OCI-M2 (cell line): ENCODE data around the gene INPP5F.

Source experiments
- DNase-seq: peaks from one replicate; lab custom pipeline; 2025; ENCODE audit not compliant: unreplicated experiment; lab: John Stamatoyannopoulos, UW

Gene INPP5F, protein sequence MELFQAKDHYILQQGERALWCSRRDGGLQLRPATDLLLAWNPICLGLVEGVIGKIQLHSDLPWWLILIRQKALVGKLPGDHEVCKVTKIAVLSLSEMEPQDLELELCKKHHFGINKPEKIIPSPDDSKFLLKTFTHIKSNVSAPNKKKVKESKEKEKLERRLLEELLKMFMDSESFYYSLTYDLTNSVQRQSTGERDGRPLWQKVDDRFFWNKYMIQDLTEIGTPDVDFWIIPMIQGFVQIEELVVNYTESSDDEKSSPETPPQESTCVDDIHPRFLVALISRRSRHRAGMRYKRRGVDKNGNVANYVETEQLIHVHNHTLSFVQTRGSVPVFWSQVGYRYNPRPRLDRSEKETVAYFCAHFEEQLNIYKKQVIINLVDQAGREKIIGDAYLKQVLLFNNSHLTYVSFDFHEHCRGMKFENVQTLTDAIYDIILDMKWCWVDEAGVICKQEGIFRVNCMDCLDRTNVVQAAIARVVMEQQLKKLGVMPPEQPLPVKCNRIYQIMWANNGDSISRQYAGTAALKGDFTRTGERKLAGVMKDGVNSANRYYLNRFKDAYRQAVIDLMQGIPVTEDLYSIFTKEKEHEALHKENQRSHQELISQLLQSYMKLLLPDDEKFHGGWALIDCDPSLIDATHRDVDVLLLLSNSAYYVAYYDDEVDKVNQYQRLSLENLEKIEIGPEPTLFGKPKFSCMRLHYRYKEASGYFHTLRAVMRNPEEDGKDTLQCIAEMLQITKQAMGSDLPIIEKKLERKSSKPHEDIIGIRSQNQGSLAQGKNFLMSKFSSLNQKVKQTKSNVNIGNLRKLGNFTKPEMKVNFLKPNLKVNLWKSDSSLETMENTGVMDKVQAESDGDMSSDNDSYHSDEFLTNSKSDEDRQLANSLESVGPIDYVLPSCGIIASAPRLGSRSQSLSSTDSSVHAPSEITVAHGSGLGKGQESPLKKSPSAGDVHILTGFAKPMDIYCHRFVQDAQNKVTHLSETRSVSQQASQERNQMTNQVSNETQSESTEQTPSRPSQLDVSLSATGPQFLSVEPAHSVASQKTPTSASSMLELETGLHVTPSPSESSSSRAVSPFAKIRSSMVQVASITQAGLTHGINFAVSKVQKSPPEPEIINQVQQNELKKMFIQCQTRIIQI

DNA sequence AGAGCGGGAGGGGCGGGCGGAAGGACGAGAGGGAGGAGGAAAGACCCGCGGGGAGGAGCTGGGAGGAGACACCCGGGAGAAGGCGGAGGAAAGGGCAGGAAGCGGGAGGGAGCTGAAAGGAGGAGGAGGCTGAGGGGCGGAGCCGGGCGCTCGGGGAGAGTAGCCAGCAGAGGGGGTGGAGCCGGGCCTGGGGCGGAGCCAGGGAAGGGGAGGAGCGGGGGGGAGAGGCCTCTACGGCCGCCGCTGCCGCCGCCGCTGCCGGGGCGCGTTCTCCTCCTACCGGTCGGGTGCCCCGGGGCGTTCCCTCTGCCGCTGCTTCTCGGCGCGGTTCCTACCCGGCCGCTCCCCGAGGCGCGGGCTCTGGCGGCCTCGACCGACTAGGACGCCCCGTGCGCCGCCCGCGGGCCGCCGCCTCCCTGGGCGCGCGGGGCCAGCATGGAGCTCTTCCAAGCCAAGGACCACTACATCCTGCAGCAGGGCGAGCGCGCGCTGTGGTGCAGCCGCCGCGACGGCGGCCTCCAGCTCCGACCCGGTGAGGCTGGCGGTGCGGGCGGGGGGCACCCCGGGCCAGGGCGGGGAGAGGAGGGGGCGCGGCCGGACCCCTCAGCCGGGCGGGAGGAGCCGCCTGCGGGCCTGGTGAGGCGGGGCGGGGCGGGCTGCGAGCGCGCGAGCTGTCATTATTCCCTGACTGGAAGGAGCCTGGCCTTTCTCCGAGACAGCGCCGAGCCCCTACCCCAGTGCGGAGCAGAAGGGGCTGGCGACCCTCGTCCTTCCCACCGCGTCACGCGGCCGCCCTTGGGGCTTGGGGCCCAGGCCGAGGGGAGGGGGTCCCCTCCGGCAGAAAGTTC, at the start of gene INPP5F:
Gene INPP5F, plus strand, starts transcription at position 223 of the 848 bp plus-strand sequence. Its CDS starts 213 bp downstream, at position 436.
- peak; percentile 54 for DNase-seq

DNA sequence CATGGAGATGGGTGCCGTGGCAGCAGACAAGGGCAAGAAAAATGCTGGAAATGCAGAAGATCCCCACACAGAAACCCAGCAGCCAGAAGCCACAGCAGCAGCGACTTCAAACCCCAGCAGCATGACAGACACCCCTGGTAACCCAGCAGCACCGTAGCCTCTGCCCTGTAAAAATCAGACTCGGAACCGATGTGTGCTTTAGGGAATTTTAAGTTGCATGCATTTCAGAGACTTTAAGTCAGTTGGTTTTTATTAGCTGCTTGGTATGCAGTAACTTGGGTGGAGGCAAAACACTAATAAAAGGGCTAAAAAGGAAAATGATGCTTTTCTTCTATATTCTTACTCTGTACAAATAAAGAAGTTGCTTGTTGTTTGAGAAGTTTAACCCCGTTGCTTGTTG, 48.7 kb upstream of the INPP5F start:
- DNase-seq, result no peak

DNA sequence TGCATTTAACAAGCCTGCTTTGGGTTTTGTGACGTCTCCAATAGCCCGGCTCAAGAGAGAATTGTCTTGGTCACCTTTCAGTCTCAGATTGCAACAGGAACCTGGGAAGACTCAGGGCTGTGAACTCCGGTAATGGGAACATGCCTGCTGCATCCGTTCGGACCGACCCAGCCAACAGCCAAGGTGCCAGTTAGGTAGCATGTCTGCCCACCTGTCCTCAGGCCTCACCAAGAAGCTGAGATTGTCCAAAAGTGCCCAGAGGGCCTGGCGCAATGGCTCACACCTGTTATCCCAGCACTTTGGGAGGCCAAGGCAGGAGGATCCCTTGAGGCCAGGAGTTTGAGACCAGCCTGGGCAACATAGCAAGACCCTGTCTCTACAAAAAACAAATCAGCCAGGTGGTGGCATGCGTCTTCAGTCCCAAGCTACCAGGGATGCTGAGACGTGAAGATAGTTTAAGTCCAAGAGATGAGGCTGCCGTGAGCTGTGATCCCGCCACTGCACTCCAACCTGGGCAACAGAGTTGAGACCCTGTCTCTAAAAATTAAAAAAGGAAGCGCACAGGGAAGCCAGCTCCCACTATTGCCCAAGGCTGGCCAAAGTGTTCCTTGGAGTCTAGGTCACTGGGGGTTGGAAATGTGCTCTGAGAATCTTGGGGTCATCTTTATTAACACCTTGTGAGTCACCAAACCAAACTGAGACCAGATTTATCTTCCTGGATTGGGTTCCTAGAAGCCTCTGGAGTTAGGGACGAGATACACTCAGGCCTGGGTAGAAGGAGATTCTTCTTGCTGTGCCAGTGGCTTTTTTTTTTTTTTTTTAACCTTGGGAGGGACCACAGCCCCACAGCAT, 47.7 kb upstream of the INPP5F start:
- DNase-seq, result no peak

DNA sequence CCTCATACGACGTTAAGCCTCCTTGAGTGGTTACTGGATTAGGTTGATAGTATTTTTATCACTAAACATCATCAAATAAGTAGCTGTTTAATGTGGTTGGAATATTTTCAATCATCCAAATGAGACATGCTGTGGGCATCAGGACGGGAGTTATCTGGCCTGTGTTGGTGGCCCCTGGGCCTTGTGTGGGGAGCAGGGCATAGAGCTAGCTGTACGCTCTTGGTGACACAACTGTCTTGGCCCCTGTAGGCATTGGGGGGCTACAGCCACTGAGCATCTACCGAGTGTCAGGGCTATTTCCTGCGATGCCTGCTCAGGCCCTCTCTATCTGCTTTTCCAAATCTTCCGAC, 46.4 kb upstream of the INPP5F start:
- no peak for DNase-seq

DNA sequence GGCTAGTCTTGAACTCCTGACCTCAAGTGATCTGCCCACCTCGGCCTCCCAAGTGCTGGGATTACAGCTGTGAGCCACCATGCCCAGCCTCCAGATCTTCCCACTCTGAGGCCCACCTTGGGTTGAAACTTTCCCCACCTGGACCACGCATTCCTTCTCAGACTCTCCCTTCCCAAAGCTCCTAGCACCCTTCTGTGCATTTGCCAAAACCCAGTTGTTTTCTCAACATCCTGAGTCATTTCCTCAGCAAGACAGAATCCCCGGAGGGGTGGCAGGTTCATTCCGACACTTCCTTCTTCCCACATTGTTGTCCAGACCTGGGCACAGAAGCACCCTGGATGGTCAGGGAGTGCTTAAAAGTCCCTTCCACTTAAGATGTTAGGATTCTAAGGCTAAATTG, 45.8 kb upstream of the INPP5F start:
- no peak for DNase-seq

DNA sequence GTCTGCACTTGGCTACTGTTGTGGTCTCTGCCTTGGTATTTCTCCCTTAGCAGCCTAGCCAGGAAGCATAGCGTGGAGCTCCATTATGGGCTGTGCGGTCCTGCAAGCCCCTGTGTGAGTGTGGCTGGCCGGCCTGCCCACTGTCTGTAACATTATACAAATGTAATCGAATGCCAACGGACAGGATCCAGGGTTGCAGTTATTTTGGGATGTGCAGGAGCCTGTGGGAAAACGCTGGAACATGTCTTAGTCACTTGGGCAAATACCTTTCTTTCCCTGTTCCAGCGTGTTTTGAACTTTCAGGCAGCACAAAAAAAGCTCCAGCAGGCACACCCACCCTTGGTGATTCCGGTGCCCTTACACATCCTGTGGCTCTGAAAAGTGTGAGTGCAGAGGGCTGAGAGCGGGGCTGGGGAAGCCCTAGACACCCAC, 45.2 kb upstream of the INPP5F start:
- DNase-seq, result no peak

DNA sequence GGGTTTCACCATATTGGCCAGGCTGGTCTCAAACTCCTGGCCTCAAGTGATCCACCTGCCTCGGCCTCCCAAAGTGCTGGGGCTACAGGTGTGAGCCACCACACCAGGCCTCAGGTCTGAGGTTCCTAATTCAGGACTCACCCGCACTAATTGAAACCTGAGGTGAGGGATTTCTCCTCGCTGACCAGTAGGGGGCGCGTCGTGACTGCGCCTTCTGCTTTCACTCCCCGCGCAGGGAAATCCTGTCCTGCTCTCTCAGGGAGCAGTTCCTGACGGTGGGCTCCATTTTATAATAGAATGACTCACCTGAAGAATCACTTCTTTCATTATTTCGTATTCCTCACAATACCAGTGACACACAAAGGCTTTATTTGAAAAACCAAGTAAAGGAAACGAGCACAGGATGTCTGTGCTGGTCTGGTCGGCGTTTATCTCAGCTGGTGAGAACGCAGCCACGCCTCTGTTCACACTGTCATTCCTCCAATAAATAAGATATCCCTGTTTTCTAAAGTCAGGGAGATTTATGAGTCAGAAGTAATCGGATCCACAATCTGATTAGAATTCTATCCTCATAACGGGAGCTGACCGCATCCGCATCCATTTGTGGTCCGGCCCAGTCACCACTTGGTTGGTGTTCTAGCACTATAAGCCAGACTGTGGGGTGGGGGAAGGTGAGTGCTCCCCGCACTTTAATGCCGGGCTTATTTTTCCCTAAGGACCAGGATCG, 39.2 kb upstream of the INPP5F start:
- DNase-seq, result no peak

DNA sequence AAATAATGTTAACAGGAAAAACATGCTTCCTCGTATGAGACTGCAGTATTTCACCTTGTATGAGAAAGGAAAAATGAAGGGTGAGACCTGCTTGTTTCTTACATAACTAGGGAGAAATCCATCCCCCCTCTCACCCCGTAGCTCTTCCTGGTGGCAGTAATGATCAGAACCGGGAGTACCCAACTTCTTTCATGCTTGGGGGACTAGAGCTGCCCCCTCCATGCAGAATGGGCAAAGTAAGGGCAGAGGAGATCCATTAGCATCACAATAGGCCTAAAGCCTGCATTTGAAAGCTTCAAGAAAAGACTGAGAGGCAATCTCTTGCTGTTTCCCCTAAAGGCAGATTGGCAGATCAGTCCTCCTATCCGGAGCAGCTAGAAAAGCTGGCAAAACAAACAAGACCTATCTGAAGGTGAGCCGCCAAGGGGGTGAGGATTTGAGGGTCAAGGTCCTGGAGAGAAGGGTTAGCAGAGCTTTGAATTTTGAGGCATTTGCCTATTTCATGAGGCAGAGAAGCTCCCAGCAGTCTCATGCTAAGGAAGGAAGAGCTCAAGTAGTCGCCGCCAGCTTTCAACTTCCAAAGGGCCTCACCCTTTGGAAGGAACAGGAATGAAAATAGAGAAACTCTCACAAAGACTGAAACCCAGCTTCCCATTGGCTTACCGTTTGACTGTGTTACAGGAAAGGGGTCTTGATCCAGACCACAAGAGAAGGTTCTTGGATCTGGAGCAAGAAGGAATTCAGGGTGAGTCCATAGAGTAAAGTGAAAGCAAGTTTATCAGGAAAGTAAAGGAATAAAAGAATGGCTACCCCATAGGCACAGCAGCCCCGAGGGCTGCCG, 38.4 kb upstream of the INPP5F start:
- DNase-seq, result no peak

DNA sequence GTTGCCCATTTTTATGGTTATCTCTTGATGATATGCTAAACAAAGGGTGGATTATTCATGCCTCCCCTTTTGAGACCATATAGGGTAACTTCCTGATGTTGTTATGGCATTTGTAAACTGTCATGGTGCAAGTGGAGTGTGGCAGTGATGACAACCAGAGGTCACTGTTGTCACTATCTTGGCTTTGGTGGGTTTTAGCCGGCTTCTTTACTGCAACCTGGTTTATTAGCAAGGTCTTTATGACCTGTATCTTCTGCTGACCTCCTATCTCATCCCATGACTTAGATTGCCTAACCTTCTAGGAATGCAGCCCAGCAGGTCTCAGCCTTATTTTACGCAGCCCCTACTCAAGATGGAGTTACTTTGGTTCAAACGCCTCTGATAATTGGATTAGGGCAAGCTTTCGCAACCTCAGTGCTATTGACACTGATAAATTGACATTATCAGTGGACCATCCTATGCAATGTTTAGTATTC, 37.8 kb upstream of the INPP5F start:
- DNase-seq, result no peak

DNA sequence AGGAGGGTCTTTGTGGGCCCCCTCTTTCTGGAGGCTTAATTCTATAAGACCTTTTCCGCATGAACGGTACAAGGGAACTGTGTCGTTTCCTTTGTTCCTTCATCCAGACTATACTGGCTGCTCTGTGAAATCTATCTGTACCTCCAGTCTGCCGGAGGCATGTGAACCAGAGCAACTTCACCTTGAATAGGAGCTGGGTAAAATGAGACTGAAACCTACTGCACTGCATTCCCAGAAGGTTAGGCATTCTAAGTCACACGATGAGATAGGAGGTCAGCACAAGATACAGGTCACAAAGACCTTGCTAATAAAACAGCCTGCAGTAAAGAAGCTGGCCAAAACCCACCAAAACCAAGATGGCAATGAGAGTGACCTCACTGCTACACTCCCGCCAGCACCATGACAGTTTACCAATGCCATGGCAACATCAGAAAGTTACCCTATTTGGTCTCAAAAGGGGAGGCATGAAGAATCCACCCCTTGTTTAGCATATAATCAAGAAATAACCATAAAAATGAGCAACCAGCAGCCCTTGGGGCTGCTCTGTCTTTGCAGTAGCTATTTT, 36.8 kb upstream of the INPP5F start:
- no peak for DNase-seq

DNA sequence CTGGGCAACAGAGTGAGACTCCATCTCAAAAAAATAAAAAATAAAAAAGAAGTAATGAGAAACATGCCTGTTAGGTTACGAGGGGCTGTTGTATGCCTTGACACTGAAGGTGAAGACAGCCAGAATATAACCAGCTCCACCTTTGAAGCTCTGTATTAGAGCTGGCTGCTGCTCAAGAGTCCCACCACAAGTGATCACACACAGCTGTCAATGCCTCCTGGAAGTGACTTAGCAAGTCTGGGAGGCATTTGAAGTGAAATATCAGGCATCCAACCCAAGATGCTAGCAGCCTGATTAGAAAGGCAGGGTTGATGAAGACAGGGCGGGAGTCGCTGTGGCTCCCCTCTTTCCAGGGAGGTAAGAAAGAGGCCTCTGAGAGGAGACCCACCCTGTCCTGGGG, 34.1 kb upstream of the INPP5F start:
- no peak for DNase-seq

DNA sequence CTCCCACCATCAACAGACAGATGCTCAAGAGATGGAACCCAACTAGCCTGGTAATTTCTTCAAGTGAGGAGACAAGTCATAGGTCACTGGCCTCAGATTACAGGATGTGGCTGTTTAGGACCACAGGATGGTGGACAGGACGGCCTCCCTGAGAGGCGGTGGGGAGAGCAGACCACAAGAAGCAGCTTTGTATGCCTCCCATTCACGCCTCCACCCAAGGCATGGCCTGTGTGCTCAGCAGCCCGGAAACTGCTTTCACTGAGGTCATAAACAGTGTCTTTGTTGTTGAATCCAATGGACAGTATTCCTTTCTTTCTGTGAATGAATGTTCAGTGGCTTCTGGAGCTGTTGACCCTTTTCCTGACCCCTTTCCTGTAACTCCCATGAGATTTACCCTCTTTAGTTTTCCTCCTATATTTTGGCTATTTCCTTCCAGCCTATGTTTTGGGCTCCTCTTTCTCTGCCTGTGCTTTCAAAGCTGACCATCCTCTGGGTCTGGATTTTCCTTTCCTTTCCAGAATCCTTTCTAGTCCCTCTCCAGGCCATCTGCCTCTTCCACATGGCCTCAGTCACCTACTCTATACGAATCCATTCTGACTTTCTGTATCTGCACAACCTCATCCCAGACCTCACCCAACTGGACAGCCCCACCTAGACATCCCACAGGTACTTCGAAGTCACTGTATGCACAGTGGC, 32.4 kb upstream of the INPP5F start:
- no peak for DNase-seq

DNA sequence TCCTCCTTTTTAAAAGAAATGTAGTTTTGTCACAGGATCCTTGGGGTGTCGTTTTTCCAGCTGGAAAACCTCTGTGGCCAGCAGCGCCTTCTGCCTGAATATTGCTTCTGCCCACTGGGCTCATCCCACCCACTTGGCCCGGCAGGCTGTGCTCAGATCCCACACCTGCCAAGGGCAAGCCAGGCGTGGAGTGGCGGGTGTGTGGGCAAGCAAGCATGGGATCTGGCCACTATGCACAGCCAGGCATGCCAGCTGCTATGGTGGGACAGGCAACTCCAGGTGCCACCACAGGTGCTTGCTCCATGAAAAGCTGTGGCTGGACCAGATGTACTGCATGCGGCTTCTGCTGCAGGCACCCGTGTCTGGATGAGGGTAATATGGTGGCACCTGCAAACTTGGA, 31.2 kb upstream of the INPP5F start:
- DNase-seq, result no peak

DNA sequence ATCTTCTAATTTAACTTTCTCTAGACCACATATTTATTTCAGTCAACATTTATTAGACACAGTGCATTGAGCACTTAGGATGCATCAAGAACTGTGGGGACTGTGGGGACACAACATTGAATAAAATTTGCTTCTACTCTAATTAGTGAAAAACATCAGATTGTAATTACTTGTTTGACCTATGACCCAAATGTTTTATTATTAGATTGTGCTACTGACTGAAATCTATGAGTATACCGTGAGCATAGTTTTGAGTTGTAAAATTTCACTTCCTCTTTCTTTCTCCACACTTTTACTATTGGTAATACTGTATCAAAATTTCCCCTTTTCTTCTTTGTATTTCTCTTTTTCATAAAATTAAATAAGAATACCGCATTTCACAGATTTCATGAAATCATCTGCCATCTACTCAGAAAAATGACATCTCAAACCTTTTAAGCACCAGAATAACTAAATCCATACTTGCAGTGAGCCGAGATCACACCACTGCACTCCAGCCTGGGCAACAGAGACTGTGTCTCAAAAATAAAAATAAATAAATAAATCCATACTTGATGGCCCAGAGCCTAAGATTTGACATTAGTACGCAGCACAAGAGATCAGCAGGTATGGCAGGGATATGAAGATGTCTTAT, 25.4 kb upstream of the INPP5F start:
- no peak for DNase-seq

DNA sequence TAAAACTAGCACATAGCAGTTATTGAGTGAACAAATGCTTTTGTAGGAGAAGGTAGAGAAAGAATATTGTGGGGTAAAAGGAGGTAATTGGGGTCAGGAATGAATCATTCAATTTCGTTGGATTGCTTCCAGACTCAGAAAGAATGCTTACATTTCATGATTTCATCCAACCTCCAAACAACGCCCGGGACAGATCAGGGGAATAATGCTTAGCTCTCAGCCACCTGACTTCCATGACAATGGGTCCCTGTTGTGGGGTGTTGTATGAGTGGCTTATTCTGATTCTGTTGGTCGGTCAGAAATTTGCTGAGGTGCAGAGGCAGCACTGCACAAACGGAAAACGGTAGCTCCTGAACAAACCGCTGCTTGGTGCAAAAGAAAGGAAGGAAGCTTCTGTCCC, 24.0 kb upstream of the INPP5F start:
- DNase-seq, result no peak

DNA sequence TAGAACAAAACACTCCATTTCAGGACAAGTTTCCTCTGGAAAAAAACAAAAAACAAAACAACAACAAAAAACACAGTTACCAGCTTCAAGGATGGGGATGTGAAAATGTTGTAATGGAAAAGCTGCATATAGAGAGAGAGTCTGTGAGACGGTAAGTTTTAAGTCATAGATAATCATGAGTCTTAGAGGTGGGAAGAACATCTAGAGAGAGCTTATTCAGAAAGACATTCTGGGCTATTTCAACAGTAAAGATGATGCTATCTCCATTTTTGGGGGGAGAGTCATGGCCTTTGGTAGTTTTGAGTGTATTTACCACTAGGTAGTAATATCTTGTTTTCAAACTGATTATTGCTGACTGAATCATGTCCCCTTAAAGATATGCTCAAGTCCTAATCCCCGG, 23.3 kb upstream of the INPP5F start:
- DNase-seq, result no peak
